Measurements from ENCODE around the gene PATJ.
"Not testable (repeated sequence)": the region's sequence is repeated elsewhere in the genome, so short reads cannot be mapped to it uniquely, and the experiment has no call there.

The PATJ gene

DNA sequence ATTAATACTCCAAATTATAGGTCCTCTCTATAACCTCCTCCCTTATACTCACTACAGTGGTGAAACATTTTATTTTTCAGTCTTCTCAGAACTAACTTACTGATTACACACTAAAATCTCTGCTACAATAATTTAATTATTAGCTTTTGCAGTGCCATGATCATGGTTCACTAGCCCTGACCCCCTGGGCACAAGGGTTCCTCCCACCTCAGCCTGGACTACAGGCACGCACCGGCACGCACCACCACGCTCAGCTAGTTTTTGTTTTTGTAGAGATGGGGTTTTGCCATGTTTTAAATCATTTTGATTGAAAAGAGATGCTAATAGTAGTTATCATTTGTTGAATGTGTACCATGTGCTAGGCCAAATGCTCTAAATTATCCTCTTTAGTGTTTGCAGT lies 6.3 kb downstream of the PATJ start:
- DNase-seq (ENCODE audit: low spot score): no peak

DNA sequence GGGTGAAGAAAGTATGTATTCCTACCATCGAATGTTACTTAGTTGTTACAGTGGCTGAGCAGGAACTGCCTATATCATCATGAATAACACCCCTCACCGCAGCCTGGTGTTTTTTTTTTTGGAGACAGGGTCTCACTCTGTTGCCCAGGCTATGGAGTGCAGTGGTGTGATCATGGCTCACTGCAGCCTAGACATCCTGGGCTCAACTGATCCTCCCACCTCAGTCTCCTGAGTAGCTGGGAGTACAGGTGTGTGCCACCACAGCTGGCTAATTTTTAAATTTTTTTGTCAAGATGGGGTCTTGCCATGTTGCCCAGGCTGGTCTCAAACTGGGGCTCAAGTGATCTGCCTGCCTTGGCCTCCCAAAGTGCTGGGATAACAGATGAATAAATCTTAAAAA lies 7.3 kb downstream of the PATJ start:
- no peak for DNase-seq (ENCODE audit: low spot score)

- DNase-seq (ENCODE audit: low spot score): no peak
Measured at GRCh38 chr1:61752921-61753389, 10.7 kb downstream of the PATJ start.

GRCh38 chr1:61753998-61754508 lies 11.8 kb downstream of the PATJ start:
- no peak for DNase-seq (ENCODE audit: low spot score)

DNA sequence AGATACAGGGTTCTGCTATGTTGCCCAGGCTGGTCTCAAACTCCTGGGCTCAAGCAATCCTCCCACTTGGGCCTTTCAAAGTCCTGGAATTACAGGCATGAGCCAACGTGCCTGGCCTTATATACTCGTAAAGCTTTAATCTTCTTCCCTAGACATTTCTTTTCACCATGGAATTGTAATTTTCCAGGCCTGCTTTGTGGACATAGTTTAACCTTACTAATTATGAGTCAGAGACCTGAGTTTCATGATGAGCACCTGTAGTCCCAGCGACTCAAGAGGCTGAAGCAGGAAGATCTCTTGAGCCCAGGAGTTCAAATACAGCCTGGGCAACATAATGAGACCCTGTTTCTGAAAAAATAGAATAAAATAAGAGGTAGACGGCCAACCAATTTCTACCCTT lies 12.3 kb downstream of the PATJ start:
- DNase-seq (ENCODE audit: low spot score): no peak

DNA sequence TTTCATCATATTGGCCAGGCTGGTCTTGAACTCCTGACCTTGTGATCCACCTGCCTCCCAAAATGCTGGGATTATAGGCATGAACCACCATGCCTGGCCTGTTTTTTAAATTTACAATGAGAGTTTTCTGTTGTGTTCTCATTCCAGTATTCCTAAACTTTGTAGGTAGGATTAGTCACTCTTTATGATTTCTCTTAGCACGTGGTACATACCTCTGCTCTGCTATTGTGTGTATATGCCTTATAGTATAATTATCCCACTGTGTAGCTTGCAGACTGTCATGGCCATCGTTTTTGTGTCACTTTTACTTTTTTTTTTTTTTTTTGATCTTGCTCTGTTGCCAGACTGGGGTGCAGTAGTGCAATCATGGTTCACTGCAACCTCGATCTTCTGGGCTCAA lies 14.5 kb downstream of the PATJ start:
- no peak for DNase-seq (ENCODE audit: low spot score)

DNA sequence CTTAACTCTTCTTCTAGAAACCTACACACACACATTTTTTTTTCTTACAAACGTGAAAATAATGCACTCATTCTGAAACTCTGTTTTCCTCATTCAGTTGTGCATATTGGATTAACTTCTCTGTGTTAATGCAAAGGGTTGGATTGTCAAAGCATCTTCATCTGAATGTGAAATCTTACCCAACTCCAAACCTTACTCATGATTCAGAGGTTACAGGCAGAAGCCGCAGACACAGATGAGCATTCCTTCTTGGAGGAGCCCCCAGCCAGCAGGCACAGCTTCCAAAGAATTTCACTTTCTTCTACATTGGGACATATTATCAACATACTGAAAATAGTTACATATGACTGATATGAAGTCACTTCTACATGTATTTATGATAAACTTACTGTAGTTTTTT lies 15.7 kb downstream of the PATJ start:
- DNase-seq (ENCODE audit: low spot score): no peak

DNA sequence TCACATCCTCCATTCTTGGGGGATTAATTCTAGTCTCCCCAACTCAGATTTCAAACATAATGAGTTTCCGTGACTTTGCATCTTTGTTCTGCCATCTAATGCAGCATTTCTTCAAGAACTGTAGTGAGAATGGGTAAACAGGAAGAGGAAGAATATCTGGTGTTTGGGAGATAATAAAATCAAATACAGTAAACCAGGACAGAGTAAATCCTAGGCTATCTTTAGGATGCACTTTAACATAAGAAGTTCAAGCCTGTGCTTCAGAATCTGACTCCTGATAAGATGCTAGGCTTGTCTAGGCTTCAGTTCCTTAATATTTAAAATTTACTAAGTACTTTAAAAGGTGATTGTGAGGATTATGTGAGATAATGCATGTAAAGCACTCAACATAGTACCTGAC lies 27.9 kb downstream of the PATJ start:
- no peak for DNase-seq (ENCODE audit: low spot score)

DNA sequence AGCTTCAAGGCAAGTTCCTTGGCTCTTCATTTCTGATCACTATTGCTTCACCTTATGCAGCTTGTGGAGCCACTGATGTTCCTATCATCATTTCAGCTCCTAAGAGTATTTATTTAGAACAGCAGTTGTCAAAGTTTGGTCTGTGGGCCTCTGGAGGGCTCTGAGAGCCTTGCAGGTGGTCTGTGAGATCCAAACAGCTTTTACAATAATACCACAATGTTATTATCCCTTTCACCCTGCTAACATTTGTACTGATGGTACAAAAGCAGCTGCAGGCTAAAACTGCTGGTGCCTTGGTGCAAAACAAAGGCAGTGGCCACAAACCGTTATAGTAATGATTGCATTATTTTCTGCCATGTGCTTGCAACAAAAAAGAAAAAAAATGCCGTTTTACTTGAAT lies 33.8 kb downstream of the PATJ start:
- no peak for DNase-seq (ENCODE audit: low spot score)

DNA sequence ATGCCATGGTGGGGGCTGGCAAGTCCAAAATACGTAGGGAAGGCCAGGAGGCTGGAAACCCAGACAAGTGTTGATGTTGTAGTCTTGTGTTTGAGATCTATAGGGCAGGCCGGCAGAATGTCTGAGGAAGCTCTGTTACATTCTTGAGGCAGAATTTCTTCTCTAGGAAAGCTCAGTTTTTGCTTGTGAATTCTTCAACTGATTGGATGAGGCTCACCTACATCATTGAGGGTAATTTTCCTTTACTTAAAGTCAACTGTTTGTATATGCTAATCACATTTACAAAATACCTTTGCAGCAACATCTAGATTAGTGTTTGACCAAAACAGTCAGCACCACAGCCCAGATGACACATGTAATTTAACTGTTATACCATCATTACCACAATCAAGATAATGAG lies 37.0 kb downstream of the PATJ start:
- DNase-seq (ENCODE audit: low spot score): no peak

DNA sequence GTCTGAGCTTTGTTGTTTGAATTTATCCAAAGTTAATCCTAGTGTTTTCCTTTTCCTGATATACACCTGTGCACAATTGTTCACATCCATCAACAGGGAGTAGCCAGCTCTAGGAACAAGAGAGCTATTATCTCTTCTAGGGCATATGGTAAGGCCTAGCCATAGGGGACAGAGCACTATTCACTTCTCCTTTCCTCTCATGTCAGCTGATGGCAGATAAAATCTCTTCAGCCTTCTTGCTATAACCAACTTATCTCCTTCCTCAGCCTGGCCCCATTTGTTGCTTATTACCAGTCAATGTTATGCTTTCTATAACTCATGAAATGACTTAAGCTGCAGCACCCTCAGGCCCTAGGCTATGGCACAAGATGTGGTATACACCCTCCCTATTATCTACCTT lies 38.9 kb downstream of the PATJ start:
- DNase-seq (ENCODE audit: low spot score): no peak

GRCh38 chr1:61782771-61783170 lies 40.5 kb downstream of the PATJ start:
- DNase-seq (ENCODE audit: low spot score): no peak

- no peak for DNase-seq (ENCODE audit: low spot score)
Measured at GRCh38 chr1:61784726-61785125, 42.4 kb downstream of the PATJ start.

GRCh38 chr1:61790837-61791236 lies 48.6 kb downstream of the PATJ start:
- no peak for DNase-seq (ENCODE audit: low spot score)

DNA sequence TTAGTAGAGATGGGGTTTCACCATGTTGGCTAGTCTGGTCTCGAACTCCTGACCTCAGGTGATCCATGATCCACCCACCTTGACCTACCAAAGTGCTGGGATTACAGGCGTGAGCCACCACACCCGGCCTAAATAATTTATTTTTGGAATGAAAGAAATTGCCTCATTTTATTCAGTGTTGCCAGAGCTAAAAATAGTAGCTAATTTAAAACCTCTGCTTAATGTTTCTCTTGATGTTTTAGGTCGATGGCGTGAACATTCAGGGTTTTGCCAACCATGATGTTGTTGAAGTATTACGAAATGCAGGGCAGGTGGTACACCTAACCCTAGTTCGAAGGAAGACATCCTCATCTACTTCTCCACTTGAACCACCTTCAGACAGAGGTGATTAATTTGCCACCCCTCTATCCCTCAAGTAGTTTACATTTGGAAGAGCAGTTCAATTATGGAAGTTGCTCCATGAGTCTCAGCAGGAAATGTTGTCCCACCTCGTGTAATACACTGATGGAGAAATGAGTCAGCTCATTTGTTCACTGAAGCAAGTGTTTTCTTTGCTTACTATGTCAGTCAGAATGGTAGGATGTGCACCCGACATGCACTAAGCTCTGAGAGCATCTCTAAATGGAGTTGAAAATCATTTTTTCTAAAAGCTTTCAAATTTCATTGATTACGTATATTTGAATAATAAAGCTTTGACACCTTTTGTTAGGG lies 54.9 kb downstream of the PATJ start:
- DNase-seq (ENCODE audit: low spot score): no peak

GRCh38 chr1:61801047-61801446 lies 58.8 kb downstream of the PATJ start:
- not testable (repeated sequence) for DNase-seq (ENCODE audit: low spot score)

- no peak for DNase-seq (ENCODE audit: low spot score)
Measured at GRCh38 chr1:61807606-61808140, 65.4 kb downstream of the PATJ start.

GRCh38 chr1:61808321-61808720 lies 66.0 kb downstream of the PATJ start:
- DNase-seq (ENCODE audit: low spot score): no peak

- DNase-seq (ENCODE audit: low spot score): no peak
Measured at GRCh38 chr1:61808968-61809367, 66.7 kb downstream of the PATJ start.

DNA sequence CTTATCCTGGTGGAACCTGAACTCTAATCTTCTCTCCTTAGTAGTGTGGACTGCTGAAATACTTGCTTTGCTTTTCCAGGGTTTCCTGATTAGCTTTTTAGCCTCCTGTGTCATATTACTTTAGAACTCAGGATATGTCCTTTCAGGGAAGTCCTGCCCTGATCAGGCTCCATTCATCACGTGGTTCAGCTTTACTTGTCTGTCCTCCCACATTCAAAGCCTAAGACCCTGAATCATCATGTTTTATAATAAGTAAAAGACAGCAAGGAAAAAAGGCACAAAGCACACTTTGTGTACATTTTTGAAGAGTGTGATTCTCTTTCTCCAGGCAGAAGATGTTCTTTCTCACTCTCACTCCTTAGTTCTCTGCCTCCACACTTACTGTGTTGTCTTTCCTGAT lies 70.6 kb downstream of the PATJ start:
- no peak for DNase-seq (ENCODE audit: low spot score)

- DNase-seq (ENCODE audit: low spot score): peak; percentile 5
Measured at GRCh38 chr1:61816191-61816590, 73.9 kb downstream of the PATJ start.

DNA sequence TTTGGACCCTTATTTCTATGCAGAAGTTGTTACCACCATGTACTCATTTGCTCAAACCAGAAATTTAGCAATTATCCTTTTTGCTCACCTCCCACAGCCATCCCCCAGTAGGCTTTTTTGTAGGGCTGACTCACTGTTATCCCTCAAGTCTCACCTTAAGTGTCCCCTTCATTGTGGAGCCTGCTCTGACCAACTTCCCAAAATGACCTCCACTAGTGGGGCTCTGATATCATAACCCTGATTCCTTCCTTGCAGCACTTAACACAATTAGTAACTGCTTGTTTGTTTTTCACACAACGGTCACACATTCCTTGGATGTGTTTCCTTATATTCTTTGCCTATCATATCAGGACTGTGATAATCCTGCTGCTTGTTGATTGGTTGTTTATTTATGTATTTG lies 76.7 kb downstream of the PATJ start:
- DNase-seq (ENCODE audit: low spot score): no peak

- DNase-seq (ENCODE audit: low spot score): no peak
Measured at GRCh38 chr1:61819421-61819820, 77.1 kb downstream of the PATJ start.

- DNase-seq (ENCODE audit: low spot score): no peak
Measured at GRCh38 chr1:61825393-61825792, 83.1 kb downstream of the PATJ start.
